Subcutaneous adipose tissue (tissue), 4 donors: ENCODE results near the gene MINDY3. TPM values are rescaled to one million over a fixed set of nuclear protein-coding genes. Genes with fewer than 3 reads are reported as not detected.

Source experiments
- CTCF ChIP-seq: fragments of 450-650 bp; IDR thresholded peaks from one replicate; pipeline ENCODE4 v1.5.1; 2016; ENCODE audit warnings: low read depth, mild to moderate bottlenecking, control low read depth, antibody characterized with exemption, moderate library complexity
- total RNA-seq, 4 donors: library from RNA; depleted of rRNA; stranded (reverse); fragments of >200 nt; gene quantifications; one replicate each; pipeline ENCODE4 v1.1.0, GENCODE V29; 2016

The MINDY3 gene
- total RNA-seq, 4 donors from 2014 or later: 27.9 to 40.4 (median 34.8) TPM

GRCh38 chr10:15817409-15818046 is 42.8 kb downstream of the MINDY3 start:
- TF ChIP-seq CTCF: no peak

- TF ChIP-seq CTCF: no peak
These were observed 44.9 kb downstream of the MINDY3 start for GRCh38 chr10:15815242-15815885.

- TF ChIP-seq CTCF: no peak
These were observed 45.7 kb downstream of the MINDY3 start for GRCh38 chr10:15814565-15814964.

- TF ChIP-seq CTCF: no peak
These were observed 46.9 kb downstream of the MINDY3 start for GRCh38 chr10:15813415-15813814.

GRCh38 chr10:15809450-15809849 is 50.9 kb downstream of the MINDY3 start:
- no peak for TF ChIP-seq CTCF

GRCh38 chr10:15808204-15808797 is 52.0 kb downstream of the MINDY3 start:
- no peak for TF ChIP-seq CTCF

GRCh38 chr10:15805395-15806058 is 54.8 kb downstream of the MINDY3 start:
- TF ChIP-seq CTCF: no peak
